ENCODE data around the gene SBNO2.

The SBNO2 gene

GRCh38 chr19:1153891-1154730 is 20.0 kb downstream of the SBNO2 start:
- no peak for DNase-seq

- no peak for DNase-seq
Observed at GRCh38 chr19:1151917-1152587, 22.0 kb downstream of the SBNO2 start.

- DNase-seq = no peak
Observed at GRCh38 chr19:1151037-1151724, 22.9 kb downstream of the SBNO2 start.

GRCh38 chr19:1150333-1151036 is 23.6 kb downstream of the SBNO2 start:
- DNase-seq = no peak

- DNase-seq = no peak
Observed at GRCh38 chr19:1149259-1150045, 24.6 kb downstream of the SBNO2 start.

- no peak for DNase-seq
Observed at GRCh38 chr19:1147934-1148549, 26.0 kb downstream of the SBNO2 start.

- DNase-seq = no peak
Observed at GRCh38 chr19:1146858-1147780, 26.9 kb downstream of the SBNO2 start.

GRCh38 chr19:1146412-1146699 is 27.7 kb downstream of the SBNO2 start:
- DNase-seq = no peak

- no peak for DNase-seq
Observed at GRCh38 chr19:1145635-1146411, 28.2 kb downstream of the SBNO2 start.

- no peak for DNase-seq
Observed at GRCh38 chr19:1144741-1145140, 29.3 kb downstream of the SBNO2 start.

- no peak for DNase-seq
Observed at GRCh38 chr19:1143828-1144399, 30.2 kb downstream of the SBNO2 start.

GRCh38 chr19:1141944-1142343 is 32.1 kb downstream of the SBNO2 start:
- DNase-seq = no peak

- DNase-seq = no peak
Observed at GRCh38 chr19:1140272-1141027, 33.6 kb downstream of the SBNO2 start.

GRCh38 chr19:1139126-1139525 is 34.9 kb downstream of the SBNO2 start:
- no peak for DNase-seq

GRCh38 chr19:1138121-1138520 is 35.9 kb downstream of the SBNO2 start:
- DNase-seq = no peak

- DNase-seq = no peak
Observed at GRCh38 chr19:1136621-1137317, 37.3 kb downstream of the SBNO2 start.

GRCh38 chr19:1136201-1136600 is 37.9 kb downstream of the SBNO2 start:
- DNase-seq = no peak

- DNase-seq = no peak
Observed at GRCh38 chr19:1135454-1135853, 38.6 kb downstream of the SBNO2 start.
